Retinal pigment epithelial cell (primary cell): ENCODE measurements around the gene YTHDC2.
A peak's percentile ranks its signal among the peaks of the same experiment; 100 is the strongest.

Experiments
- DNase-seq: peaks from one replicate; pipeline ENCODE4 v3.0.0-alpha.2; 2010; ENCODE audit warnings: low read depth
- H3K4me3 ChIP-seq: 2 replicates; pipeline ENCODE4 v1.5.1; 2011; ENCODE audit warnings: mild to moderate bottlenecking, low read length, control low read depth, moderate library complexity
- CTCF ChIP-seq: conservative IDR thresholded peaks from 2 replicates; pipeline ENCODE4 v1.5.1; 2011; ENCODE audit warnings: low read depth, low read length, control low read depth, inconsistent platforms

YTHDC2 gene

GRCh38 chr5:113608113-113608596 lies 94.7 kb downstream of the YTHDC2 start:
- no peak for DNase-seq
- no peak for TF ChIP-seq CTCF
- no peak overlapping the region for H3K4me3 ChIP-seq

- peak; percentile 51 for TF ChIP-seq CTCF
These were observed 98.6 kb downstream of the YTHDC2 start for GRCh38 chr5:113612060-113612496.

GRCh38 chr5:113614191-113614590 lies 100.7 kb downstream of the YTHDC2 start:
- no peak for DNase-seq
- H3K4me3 ChIP-seq: no peak overlapping the region
- TF ChIP-seq CTCF: no peak

More at GRCh38 chr5:113612060-113612496, 98.6 kb downstream of the YTHDC2 start:
- no peak for DNase-seq
- no peak overlapping the region for H3K4me3 ChIP-seq

GRCh38 chr5:113615708-113616107 lies 102.2 kb downstream of the YTHDC2 start:
- no peak overlapping the region for H3K4me3 ChIP-seq
- DNase-seq: no peak
- TF ChIP-seq CTCF: no peak

- H3K4me3 ChIP-seq: no peak overlapping the region
- no peak for DNase-seq
- no peak for TF ChIP-seq CTCF
These were observed 103.8 kb downstream of the YTHDC2 start for GRCh38 chr5:113617191-113617796.

GRCh38 chr5:113632996-113633395 lies 119.5 kb downstream of the YTHDC2 start:
- H3K4me3 ChIP-seq: no peak overlapping the region
- DNase-seq: no peak
- no peak for TF ChIP-seq CTCF

GRCh38 chr5:113634957-113635356 lies 121.5 kb downstream of the YTHDC2 start:
- H3K4me3 ChIP-seq: no peak overlapping the region
- no peak for TF ChIP-seq CTCF
- no peak for DNase-seq
